ENCODE measurements around the gene ADD2.

Gene ADD2

GRCh38 chr2:70785137-70785911, 17.3 kb upstream of the ADD2 start:
- peak; percentile 33 for DNase-seq

DNA sequence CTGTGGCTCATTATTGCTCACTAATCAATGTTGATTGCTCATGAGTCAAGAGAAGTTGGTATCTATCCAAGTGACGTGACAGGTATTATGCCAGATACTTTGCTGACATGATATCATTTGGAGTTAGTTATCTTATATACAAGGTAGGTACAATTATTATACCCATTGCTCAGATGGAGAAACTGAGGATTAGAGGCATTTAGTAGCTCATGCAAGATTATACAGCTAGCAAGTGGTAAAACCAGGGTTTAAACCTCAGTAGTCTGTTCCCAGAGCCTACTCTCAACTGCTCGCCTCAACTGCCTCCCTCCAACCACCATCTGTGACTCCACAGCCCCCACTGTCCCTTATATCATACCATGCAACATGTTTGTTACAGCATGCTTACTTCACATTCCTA, 16.3 kb upstream of the ADD2 start:
- DNase-seq: no peak

- no peak for DNase-seq
These were observed 12.0 kb upstream of the ADD2 start for GRCh38 chr2:70779911-70780545.

DNA sequence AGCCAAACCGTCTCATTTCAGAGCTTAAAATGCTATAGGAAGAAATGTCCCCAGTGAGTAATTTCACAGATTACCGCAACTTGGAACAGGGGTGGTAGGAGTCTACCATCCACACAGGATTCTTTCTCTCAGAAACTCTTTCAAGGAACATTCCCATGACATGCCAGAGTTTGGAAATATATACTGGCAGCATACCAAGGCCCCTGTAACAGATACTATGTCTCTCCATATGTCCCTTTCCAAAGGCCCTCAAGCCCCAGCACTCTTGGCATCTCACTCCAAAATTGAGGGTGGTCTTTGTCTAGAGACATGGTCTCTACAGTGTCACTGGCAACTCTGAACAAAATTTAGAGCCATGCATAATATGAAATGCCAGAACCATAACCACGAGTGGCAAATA, 11.5 kb upstream of the ADD2 start:
- no peak for DNase-seq

GRCh38 chr2:70778676-70779075, 10.7 kb upstream of the ADD2 start:
- no peak for DNase-seq

GRCh38 chr2:70777450-70777849, 9.4 kb upstream of the ADD2 start:
- no peak for DNase-seq

DNA sequence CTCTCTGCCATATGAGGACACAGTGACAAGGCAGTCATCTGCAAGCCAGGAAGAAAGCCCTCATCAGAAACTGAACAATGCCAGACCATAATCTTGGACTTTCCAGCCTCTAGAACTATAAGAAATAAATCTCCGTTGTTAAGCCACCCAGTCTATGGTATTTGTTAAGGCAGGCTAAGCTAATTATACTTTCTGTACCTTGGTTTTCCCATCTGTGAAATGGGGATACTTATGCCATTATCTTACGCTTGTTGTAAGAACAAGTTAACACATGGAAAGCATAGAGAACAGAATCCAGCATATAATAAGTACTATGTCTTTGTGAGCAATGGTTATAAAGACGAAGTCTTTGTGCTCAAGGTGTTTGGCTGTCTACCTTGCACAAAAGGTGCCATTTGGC, 8.3 kb upstream of the ADD2 start:
- no peak for DNase-seq

DNA sequence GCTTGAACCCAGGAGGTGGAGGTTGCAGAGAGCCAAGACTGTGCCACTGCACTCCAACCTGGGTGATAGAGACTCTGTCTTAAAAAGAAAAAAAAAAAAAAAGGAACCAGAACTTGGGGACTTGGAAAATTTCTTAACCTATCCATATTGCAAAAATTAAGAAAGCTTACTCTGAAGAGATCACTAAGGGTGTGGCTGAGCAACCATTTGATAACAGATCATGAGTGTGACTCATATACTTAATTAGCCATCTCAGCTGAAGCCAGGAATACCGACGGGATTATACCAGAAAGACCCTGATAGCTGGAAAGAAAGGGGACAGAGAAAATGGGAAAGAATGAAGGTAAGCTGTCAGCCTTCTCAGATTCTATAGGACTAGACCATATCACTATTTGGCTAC, 7.1 kb upstream of the ADD2 start:
- no peak for DNase-seq

GRCh38 chr2:70772486-70773155, 4.6 kb upstream of the ADD2 start:
- no peak for DNase-seq

DNA sequence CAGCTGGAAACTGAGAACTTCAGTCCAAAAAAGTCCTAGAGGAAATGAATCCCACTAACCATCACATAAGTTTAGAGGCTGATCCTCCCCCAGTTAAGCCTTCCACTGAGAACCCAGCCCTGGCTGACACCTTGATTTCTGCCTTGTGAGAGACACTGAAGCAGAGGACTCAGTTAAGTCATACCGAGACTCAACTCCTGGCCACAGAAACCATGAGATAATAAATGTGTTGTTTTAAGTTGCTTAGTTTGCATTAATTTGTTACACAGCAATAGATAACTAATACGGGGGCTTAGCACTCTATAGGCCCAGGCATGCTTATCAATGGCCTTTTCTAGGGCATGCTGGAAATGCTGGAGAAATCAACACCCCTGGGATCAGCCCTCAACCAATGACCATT, 3.4 kb upstream of the ADD2 start:
- DNase-seq: no peak

GRCh38 chr2:70769450-70769849, 1.4 kb upstream of the ADD2 start:
- no peak for DNase-seq

DNA sequence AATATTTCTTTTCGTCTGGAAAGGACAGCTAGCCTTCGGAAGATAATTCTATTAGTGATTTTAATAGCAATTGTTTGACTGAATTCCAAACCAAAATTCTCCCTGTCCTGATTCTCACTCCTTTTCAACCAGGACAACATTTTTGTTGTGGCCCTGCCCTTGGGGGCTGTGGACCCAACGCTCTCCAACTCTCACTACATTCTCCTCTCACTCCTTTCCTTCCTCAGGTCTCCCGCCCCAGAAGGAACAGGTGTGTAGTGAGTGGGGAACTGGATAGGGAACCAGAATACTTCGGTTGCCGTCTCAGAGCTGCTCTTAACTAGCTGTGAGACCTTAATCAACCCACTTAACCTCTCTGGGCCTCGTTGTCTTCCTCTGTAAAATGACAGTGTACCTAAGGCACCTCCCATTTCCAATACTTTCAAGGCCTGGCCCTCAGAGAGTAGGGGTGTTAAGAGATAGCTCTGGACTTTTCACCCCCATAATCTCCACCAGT, 638 bp upstream of the ADD2 start:
- no peak for DNase-seq

DNA sequence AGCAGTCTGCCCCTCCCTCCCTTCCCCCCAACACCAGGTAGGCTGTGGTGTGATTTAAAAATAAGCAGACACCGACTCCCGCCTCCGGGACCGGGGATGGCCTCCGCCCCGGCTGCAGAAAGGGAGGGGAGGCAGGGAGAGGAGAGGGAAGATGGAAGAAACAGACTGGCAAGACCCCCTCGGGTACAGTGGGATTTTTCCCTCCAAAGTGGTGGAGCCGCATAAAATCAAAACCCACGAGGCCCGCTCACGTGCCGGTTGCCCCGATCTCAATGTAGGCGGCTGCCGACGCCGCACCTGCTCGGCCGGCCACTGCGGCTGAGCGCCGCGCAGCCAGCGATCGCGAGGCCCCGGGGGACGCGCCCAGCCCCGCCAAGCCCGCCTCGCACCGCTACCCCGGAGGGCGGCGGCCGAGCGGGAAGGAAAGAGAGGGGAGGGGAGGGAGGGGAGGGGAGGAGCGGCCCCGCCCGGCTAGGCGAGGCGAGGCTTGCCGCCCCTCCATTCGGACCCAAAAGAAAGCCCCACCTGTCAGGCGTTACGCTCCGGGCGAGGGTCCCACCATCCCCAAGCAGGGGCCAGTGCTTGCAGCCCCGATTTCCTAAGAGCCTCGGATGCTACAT, 811 bp downstream of the ADD2 start:
- no peak for DNase-seq

- no peak for DNase-seq
These were observed 1.5 kb downstream of the ADD2 start for GRCh38 chr2:70766357-70767078.

DNA sequence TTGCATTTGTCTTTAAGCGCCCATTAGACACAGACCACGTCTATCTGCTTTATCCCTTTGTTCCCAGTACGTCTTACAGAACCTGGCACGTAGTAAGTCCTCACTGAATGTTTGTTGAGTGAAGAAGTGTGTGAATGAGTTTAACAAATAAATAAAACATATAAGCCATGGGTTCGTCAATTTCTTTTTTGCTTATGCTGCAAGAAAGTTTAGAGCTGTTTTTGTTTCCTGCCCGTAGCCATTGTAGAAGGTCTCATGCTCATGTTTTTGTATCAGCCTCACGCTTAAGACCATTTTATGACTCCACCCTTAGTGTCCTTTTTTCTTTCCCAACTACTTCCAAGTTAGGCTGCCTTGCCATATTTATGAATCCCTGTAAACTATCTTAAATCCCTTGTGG, 2.5 kb downstream of the ADD2 start:
- no peak for DNase-seq

DNA sequence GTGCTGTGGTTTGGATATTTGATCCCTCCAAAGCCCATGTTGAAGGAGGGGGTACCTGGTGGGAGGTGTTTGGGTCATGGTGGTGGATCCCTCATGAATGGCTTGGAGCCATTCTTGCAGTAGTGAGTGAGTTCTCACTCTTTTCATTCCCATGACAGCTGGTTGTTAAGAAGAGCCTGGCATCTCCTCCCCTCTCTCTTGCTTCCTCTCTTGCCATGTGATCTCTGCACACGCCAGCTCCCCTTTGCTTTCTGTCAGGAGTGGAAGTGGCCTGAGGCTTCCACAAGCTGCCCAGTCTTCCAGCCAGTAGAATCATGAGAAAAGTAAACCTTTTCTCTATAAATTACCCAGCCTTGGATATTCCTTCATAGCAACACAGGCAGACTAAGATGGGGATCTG, 8.6 kb downstream of the ADD2 start:
- DNase-seq: no peak

GRCh38 chr2:70757966-70758365, 10.0 kb downstream of the ADD2 start:
- DNase-seq: no peak

- no peak for DNase-seq
These were observed 10.6 kb downstream of the ADD2 start for GRCh38 chr2:70757360-70757759.

GRCh38 chr2:70756128-70756527, 11.9 kb downstream of the ADD2 start:
- no peak for DNase-seq

DNA sequence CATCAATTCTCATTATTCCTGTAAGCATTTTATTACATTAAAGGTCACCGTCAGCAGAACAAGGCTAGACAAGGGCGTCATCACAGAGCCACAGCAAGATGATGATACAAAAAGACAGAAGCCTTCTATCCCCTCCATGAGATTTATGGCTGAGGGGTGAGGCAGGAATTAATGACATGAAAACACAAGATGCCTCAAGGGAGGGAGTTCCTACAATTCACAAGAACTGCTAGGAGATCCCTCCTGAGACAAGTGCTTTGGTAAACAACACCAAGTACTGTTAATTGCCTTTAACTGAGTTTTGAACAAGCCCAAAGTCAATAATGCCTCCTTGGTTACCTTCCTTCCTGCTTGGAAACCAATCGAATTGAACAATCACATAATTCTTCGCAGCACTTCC, 14.1 kb downstream of the ADD2 start:
- no peak for DNase-seq

GRCh38 chr2:70753031-70753430, 15.0 kb downstream of the ADD2 start:
- no peak for DNase-seq

DNA sequence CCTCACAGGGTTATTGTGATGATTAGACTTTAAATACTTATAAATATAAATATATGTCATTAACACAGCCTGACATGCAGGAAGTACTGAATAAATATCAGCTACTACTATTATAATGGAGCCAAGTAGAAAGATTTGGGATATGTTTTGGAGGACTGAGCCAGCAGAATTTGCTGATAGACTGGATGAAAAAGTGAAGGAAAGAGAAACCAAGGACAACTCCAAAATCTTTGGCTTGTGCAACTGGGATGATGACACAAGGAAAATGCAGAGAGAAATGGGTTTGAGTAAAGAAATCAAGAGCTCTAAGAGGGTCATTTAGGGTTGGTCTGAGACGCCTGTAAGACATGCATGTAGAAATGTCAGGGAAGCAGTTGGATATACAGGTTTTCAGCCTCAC, 15.6 kb downstream of the ADD2 start:
- DNase-seq: no peak

- DNase-seq: no peak
These were observed 16.1 kb downstream of the ADD2 start for GRCh38 chr2:70751881-70752280.

All from CD4-positive, alpha-beta T cell treated with Interleukin-17A for 1 hour (primary cell).